HG03571 (cell line): Measurements from ENCODE around the gene SLC1A3.
"Not testable (repeated sequence)": the region's sequence is repeated elsewhere in the genome, so short reads cannot be mapped to it uniquely, and the experiment has no call there.

Source experiments
- ATAC-seq: cut with Tn5 transposase; IDR thresholded peaks from one replicate; pipeline ENCODE4 v1.9.1; 2021; ENCODE audit not compliant: unreplicated experiment

SLC1A3 gene

GRCh38 chr5:36606428-36607113 lies at the start of gene SLC1A3:
SLC1A3 (plus strand) TSS chr5:36606606; CDS start chr5:36608424, 1,818 bp downstream.
- peak; percentile 80 for ATAC-seq

- ATAC-seq, result no peak
Measured at GRCh38 chr5:36558641-36559040, 47.8 kb upstream of the SLC1A3 start.

GRCh38 chr5:36561601-36562000 lies 44.8 kb upstream of the SLC1A3 start:
- no peak for ATAC-seq

- ATAC-seq, result no peak
Measured at GRCh38 chr5:36569491-36569890, 36.9 kb upstream of the SLC1A3 start.

- ATAC-seq, result no peak
Measured at GRCh38 chr5:36570301-36571095, 35.9 kb upstream of the SLC1A3 start.

- ATAC-seq, result no peak
Measured at GRCh38 chr5:36571401-36572042, 34.9 kb upstream of the SLC1A3 start.

- ATAC-seq, result no peak
Measured at GRCh38 chr5:36573438-36573837, 33.0 kb upstream of the SLC1A3 start.

- ATAC-seq, result no peak
Measured at GRCh38 chr5:36575361-36575781, 31.0 kb upstream of the SLC1A3 start.

GRCh38 chr5:36576721-36577120 lies 29.7 kb upstream of the SLC1A3 start:
- no peak for ATAC-seq

GRCh38 chr5:36579858-36580257 lies 26.5 kb upstream of the SLC1A3 start:
- ATAC-seq, result not testable (repeated sequence)

- ATAC-seq, result no peak
Measured at GRCh38 chr5:36581070-36581469, 25.3 kb upstream of the SLC1A3 start.

GRCh38 chr5:36584009-36584875 lies 22.2 kb upstream of the SLC1A3 start:
- ATAC-seq, result no peak

GRCh38 chr5:36585701-36586100 lies 20.7 kb upstream of the SLC1A3 start:
- no peak for ATAC-seq

GRCh38 chr5:36587354-36587753 lies 19.1 kb upstream of the SLC1A3 start:
- ATAC-seq, result no peak

- ATAC-seq, result not testable (repeated sequence)
Measured at GRCh38 chr5:36589735-36590134, 16.7 kb upstream of the SLC1A3 start.

- ATAC-seq, result no peak
Measured at GRCh38 chr5:36590513-36591286, 15.7 kb upstream of the SLC1A3 start.

GRCh38 chr5:36593867-36594266 lies 12.5 kb upstream of the SLC1A3 start:
- no peak for ATAC-seq

GRCh38 chr5:36596247-36596646 lies 10.2 kb upstream of the SLC1A3 start:
- no peak for ATAC-seq

GRCh38 chr5:36596756-36597155 lies 9.7 kb upstream of the SLC1A3 start:
- ATAC-seq, result no peak

GRCh38 chr5:36598045-36598444 lies 8.4 kb upstream of the SLC1A3 start:
- ATAC-seq, result no peak
